Right atrium auricular region (tissue), 2 donors: Measurements from ENCODE around the gene AFF1. TPM values are rescaled to one million over a fixed set of nuclear protein-coding genes. Genes with fewer than 3 reads are reported as not detected.
A peak's percentile ranks its signal among the peaks of the same experiment; 100 is the strongest.

ENCODE experiments used
- DNase-seq: peaks from one replicate; pipeline ENCODE4 v3.0.0-alpha.2; 2019; ENCODE audit warnings: low spot score
- H3K27ac ChIP-seq, 2 donors: fragments of 200-600 bp; sonication (generic); 1 replicate in 1 of 2; 2 replicates in 1 of 2; pipeline ENCODE4 v1.5.1; 2016 to 2019
- H3K27me3 ChIP-seq, 2 donors: fragments of 200-600 bp; sonication (generic); one replicate each; pipeline versions ENCODE4 v1.5.1 to v1.6.0; 2017 to 2019
- H3K36me3 ChIP-seq: fragments of 200-600 bp; sonication (generic); one replicate; pipeline ENCODE4 v1.5.1; 2016
- H3K4me1 ChIP-seq, 2 donors: fragments of 200-600 bp; sonication (generic); one replicate each; pipeline versions ENCODE4 v1.5.1 to v1.6.0; 2017 to 2019
- H3K4me3 ChIP-seq, 2 donors: fragments of 200-600 bp; sonication (generic); 1 replicate in 1 of 2; 2 replicates in 1 of 2; pipeline ENCODE4 v1.5.1; 2017 to 2019; ENCODE audit warnings: mild to moderate bottlenecking in 1 of 2, moderate library complexity in 1 of 2
- H3K9me3 ChIP-seq, 2 donors: fragments of 200-600 bp; sonication (generic); one replicate each; pipeline ENCODE4 v1.5.1; 2019
- total RNA-seq, 2 donors: library from RNA; depleted of rRNA; stranded (reverse); fragments of >200 nt; gene quantifications; one replicate each; pipeline ENCODE4 v1.1.0, GENCODE V29; 2016
- TF ChIP-seq, protein P1 (sequence below), 2 donors: fragments of 200-600 bp; sonication (generic); IDR thresholded peaks; one replicate each; pipeline ENCODE4 v1.5.1; 2019; ENCODE audit warnings: antibody characterized with exemption in 2 of 2

Gene AFF1
- total RNA-seq, 2 donors from 2014 or later, result 59.2 to 73.5 TPM

DNA sequence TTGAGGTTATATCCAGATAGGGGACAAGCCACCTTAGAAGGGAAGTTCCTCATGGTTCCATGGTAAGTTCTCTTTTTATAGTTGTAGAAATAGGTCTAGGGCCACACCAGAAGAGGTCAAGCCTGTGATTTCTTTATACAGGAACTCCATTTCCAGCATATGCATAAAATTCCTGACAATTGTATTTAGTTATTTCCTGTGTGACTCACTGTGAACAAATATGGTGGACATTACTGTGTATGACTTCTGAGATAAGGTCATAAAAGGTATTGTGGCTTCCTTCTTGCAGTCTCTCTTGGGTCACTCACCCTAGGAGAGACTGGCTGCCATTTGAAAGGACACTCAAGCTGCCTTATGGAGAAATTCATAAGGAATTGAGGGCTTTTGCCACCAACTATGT lies 40.4 kb upstream of the AFF1 start:
- TF ChIP-seq, protein P1, sequence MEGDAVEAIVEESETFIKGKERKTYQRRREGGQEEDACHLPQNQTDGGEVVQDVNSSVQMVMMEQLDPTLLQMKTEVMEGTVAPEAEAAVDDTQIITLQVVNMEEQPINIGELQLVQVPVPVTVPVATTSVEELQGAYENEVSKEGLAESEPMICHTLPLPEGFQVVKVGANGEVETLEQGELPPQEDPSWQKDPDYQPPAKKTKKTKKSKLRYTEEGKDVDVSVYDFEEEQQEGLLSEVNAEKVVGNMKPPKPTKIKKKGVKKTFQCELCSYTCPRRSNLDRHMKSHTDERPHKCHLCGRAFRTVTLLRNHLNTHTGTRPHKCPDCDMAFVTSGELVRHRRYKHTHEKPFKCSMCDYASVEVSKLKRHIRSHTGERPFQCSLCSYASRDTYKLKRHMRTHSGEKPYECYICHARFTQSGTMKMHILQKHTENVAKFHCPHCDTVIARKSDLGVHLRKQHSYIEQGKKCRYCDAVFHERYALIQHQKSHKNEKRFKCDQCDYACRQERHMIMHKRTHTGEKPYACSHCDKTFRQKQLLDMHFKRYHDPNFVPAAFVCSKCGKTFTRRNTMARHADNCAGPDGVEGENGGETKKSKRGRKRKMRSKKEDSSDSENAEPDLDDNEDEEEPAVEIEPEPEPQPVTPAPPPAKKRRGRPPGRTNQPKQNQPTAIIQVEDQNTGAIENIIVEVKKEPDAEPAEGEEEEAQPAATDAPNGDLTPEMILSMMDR (IDR thresholded peaks at IDR 0.05), result no peak

DNA sequence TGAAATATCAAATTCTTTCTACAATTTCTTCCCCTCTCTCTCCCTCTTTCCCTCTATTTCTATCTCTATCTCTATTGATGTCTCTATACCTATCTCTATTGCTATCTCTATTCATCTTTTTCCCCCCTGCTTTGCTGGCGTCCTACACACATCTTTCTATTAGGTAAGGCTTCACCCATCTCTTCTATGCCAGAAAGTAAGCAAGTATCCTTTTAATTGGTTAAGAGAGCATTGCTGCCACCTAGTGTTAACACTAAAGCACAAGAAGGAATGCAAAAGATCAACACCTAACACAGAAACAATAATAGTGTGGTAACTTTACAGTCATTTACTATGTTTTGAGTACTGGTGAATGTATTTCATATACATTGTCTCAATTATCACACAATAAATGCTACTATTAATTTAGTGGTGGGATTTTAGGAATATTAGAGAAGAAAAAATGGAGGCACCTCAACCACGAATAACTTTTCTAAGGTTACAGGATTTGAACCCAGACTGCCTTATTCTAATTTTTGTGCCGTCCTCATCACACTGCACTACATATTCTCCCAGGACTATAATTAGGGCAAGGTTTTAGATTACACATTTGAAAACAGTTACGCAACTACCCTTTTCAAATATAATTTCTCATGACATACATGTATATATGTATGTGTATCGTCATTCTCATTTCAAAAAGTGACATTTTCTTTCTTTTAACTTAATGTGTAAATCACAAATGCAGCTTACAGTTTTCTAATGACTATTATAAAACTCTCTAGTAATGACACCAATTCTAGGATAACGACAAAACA lies 38.9 kb upstream of the AFF1 start:
- Histone ChIP-seq H3K27ac (no peak overlapping the region), H3K36me3 (no peaks in the 10 kb centered on the region), H3K4me3 (no peak overlapping the region), H3K27me3 (no peaks in the 10 kb centered on the region), H3K4me1 (peaks cover 0 to 13% of the 10 kb centered on the region in 2 donors), H3K9me3 (no peaks in the 10 kb centered on the region)
- DNase-seq, result no peak
- TF ChIP-seq, protein P1 (IDR thresholded peaks at IDR 0.05), result peak; percentile 50 to 77

More for the DNA sequence above, 40.4 kb upstream of the AFF1 start:
- no peak overlapping the region for H3K4me3 ChIP-seq
- no peak for DNase-seq
- H3K4me1 ChIP-seq, result peaks cover 0 to 13% of the 10 kb centered on the region in 2 donors
- H3K27me3 ChIP-seq, result no peaks in the 10 kb centered on the region
- no peak overlapping the region for H3K27ac ChIP-seq
- no peaks in the 10 kb centered on the region for H3K36me3 ChIP-seq
- no peaks in the 10 kb centered on the region for H3K9me3 ChIP-seq

DNA sequence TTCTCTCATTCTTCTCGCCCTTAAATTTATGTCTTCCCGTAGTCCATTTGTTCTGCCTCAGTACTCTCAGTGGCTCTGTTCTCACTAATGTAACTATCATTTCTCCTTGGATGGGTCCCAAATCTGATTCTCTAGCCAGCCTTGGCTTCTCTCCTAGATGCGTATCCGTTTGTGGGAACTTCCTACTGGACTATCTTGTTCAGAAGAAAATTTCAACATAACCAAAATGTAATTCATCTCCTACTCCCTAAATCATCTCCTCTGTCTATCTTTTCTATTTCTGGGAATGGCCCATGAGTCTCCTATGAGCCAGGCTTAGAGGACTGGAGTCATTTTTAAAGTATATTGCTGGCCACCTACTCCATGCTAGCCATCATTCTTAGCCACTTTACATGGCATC lies 38.2 kb upstream of the AFF1 start:
- Histone ChIP-seq H3K9me3 (no peaks in the 10 kb centered on the region), H3K4me1 (peaks cover 0 to 10% of the 10 kb centered on the region in 2 donors), H3K27me3 (no peaks in the 10 kb centered on the region), H3K27ac (no peak overlapping the region), H3K36me3 (no peaks in the 10 kb centered on the region), H3K4me3 (no peak overlapping the region)
- DNase-seq, result no peak
- TF ChIP-seq, protein P1 (IDR thresholded peaks at IDR 0.05), result no peak

DNA sequence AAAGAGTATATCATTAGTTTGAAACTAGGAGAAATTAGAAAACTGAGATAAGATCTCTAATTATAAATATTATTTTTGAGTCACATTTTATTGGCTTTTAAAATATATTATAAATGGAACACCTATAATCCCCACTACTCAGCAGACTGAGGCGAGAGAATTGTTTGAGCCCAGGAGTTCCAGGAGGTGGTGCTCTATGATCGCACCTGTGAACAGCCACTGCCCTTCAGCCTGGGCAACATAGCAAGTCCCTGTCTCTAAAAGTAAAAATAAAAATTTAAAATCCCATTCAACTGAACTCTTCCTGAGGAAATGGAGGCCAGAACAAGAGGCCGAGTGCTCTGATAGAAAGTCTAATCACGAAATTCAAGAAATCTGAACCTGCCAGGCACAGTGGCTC lies 36.2 kb upstream of the AFF1 start:
- no peaks in the 10 kb centered on the region for H3K36me3 ChIP-seq
- no peaks in the 10 kb centered on the region for H3K9me3 ChIP-seq
- H3K27me3 ChIP-seq, result no peaks in the 10 kb centered on the region
- H3K27ac ChIP-seq, result no peak overlapping the region
- TF ChIP-seq, protein P1 (IDR thresholded peaks at IDR 0.05), result no peak
- no peak overlapping the region for H3K4me3 ChIP-seq
- H3K4me1 ChIP-seq, result no peaks in the 10 kb centered on the region
- DNase-seq, result no peak

DNA sequence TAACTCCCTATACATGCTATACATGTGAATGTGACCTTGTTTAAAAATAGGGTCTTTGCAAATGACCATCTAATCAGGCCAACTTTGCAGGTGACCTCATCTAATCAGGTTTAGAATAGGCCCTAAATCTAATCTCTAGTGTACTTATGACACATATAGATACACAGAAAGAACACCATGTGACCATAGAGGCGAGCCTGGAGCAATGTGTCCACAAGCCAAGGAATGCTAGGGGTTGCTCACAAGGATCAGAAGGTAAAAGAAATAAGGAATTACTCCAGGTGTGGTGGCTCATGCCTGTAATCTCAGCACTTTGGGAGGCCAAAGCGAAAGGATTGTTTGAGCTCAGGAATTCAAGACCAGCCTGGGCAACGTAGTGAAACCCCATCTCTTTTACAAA lies 32.9 kb upstream of the AFF1 start:
- DNase-seq, result no peak
- Histone ChIP-seq H3K27me3 (no peaks in the 10 kb centered on the region), H3K4me1 (no peaks in the 10 kb centered on the region), H3K9me3 (no peaks in the 10 kb centered on the region), H3K36me3 (no peaks in the 10 kb centered on the region), H3K27ac (no peak overlapping the region), H3K4me3 (no peak overlapping the region)
- TF ChIP-seq, protein P1 (IDR thresholded peaks at IDR 0.05), result no peak

DNA sequence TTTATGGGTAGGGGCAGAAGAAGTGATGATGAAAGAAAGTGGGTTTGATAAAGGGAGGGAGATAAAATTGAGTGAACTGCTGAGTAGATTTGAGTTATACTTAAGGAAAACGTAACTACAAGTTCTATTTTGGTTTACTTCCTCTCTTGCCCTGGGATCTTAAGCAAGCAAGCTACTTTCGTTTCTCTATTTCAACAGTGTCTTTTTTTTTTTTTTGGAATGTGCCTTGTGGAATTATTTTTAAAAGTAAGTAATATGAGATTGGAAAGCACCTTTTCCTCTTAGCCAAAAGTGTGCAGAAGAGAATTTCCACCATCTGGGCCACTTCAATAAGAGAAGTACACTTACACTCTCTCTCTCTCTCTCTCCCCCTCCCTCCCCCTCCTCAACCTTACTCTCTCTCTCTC lies 26.6 kb upstream of the AFF1 start:
- H3K27ac ChIP-seq, result peak overlapping the region; percentile 13 to 32
- no peaks in the 10 kb centered on the region for H3K27me3 ChIP-seq
- no peaks in the 10 kb centered on the region for H3K36me3 ChIP-seq
- TF ChIP-seq, protein P1 (IDR thresholded peaks at IDR 0.05), result no peak
- no peak for DNase-seq
- H3K4me3 ChIP-seq, result no peak overlapping the region
- peaks cover 0 to 20% of the 10 kb centered on the region in 2 donors for H3K4me1 ChIP-seq
- no peaks in the 10 kb centered on the region for H3K9me3 ChIP-seq
